ENCODE measurements around the gene CCDC174. TPM values are rescaled to one million over a fixed set of nuclear protein-coding genes. Genes with fewer than 3 reads are reported as not detected.

The CCDC174 gene
- total RNA-seq, 4 donors from 2014 or later: 16.1 to 27.7 (median 20.0) TPM

DNA sequence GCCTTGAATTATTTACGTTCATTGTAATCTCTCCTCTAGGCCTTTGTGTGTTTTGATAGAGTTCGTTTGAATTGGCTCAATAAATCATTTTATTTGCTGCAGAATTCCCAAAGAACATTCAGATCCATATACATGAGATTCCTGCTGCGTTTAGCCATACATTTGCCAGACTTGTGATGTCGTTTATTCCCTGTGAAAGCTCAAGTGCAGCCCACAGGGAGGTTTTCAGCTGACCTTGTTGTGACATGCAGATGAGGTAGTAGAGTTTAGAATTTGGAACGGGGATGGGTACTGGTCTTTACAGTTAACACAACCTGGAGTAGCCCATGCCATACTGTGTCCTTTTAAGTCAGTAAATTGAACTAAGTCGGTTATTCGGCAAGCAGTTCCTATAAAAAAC, 23.3 kb downstream of the CCDC174 start, which contains the start of gene C3orf20:
TSS of gene C3orf20 (plus strand) at position 301 of the 400 bp plus-strand sequence. CDS start 7,573 bp downstream, outside the sequence.
- no peak for DNase-seq (ENCODE audit: low spot score in 2 of 2)
- WGBS, 2 donors: 69 to 74% methylated on average over 7 of the region's 7 CpGs
- intact Hi-C loops (cut with DNase I; ENCODE audit: low total_unique reads): loop anchor here (10.0 kb wide), 1 partner anchor 250 kb away; no protein-coding TSS in a partner anchor
- no peak within 1 kb of the TSS for H3K4me3 ChIP-seq (ENCODE audit: low read depth, poor library complexity, severe bottlenecking)
- no peak for TF ChIP-seq POLR2A (IDR thresholded peaks at IDR 0.05)
- TF ChIP-seq, protein P1, sequence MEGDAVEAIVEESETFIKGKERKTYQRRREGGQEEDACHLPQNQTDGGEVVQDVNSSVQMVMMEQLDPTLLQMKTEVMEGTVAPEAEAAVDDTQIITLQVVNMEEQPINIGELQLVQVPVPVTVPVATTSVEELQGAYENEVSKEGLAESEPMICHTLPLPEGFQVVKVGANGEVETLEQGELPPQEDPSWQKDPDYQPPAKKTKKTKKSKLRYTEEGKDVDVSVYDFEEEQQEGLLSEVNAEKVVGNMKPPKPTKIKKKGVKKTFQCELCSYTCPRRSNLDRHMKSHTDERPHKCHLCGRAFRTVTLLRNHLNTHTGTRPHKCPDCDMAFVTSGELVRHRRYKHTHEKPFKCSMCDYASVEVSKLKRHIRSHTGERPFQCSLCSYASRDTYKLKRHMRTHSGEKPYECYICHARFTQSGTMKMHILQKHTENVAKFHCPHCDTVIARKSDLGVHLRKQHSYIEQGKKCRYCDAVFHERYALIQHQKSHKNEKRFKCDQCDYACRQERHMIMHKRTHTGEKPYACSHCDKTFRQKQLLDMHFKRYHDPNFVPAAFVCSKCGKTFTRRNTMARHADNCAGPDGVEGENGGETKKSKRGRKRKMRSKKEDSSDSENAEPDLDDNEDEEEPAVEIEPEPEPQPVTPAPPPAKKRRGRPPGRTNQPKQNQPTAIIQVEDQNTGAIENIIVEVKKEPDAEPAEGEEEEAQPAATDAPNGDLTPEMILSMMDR (IDR thresholded peaks at IDR 0.05): no peak

DNA sequence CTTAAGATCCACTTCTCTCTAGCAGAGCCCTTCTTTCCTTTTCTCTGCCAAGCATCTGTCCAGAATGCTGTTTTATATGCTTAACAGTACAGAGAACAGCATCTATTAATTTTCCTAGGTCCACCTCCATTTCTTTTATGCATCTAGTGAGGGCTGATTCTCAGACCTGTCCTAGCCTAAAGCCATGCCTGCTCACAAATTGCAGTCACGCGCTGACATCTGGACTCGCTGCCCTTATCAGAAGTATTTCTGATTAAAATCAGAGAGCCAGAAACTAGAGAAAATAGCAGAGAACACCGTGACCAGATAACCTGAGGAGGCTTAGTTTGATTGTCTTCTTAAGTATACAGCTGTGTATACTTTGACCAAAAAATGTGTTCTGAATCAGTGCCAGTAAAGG, 25.3 kb downstream of the CCDC174 start:
- no peak for DNase-seq (ENCODE audit: low spot score in 2 of 2)
- H3K4me3 ChIP-seq (ENCODE audit: low read depth, poor library complexity, severe bottlenecking): no peak overlapping the region
- 82 to 87% methylated on average over 4 of the region's 4 CpGs for WGBS, 2 donors
- intact Hi-C loops (cut with DNase I; ENCODE audit: low total_unique reads): loop anchor here (10.0 kb wide), 1 partner anchor 248 kb away; no protein-coding TSS in a partner anchor
- TF ChIP-seq POLR2A (IDR thresholded peaks at IDR 0.05): no peak
- TF ChIP-seq, protein P1 (IDR thresholded peaks at IDR 0.05): no peak

DNA sequence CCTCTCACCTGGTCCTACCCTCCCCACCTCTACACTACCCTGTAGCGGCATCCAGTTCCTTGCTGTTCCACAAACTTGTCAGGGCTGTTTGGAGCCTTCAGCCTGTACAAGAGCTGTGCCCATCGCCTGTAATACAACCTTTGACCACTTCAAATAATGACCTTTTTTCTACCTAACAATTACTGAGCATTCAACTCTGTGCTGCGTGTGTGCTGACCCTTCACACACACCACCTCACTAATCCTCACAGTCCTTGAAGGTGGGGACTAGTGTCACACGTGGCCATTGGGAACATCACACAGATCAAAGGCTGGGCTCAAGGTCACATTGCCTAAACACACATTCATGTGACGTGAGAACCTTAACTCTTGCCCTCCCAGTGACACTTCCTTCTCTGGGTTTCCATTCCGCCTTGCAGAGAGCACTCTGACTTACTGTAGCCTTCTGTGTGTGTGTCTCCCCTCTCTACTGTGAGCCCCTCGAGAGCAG, 26.5 kb downstream of the CCDC174 start:
- no peak for DNase-seq (ENCODE audit: low spot score in 2 of 2)
- intact Hi-C loops (cut with DNase I; ENCODE audit: low total_unique reads): loop anchor here (10.0 kb wide), 1 partner anchor 247 kb away; no protein-coding TSS in a partner anchor
- WGBS, 2 donors: 65% methylated on average over 7 of the region's 7 CpGs
- no peak overlapping the region for H3K4me3 ChIP-seq (ENCODE audit: low read depth, poor library complexity, severe bottlenecking)
- TF ChIP-seq, protein P1 (IDR thresholded peaks at IDR 0.05): no peak
- TF ChIP-seq POLR2A (IDR thresholded peaks at IDR 0.05): no peak

GRCh38 chr3:14680115-14680514, 28.6 kb downstream of the CCDC174 start:
- no peak for TF ChIP-seq POLR2A (IDR thresholded peaks at IDR 0.05)
- TF ChIP-seq, protein P1 (IDR thresholded peaks at IDR 0.05): no peak
- 91 to 97% methylated on average over 1 of the region's 1 CpG for WGBS, 2 donors
- no peak overlapping the region for H3K4me3 ChIP-seq (ENCODE audit: low read depth, poor library complexity, severe bottlenecking)
- intact Hi-C loops (cut with DNase I; ENCODE audit: low total_unique reads): no loop called here
- DNase-seq (ENCODE audit: low spot score in 2 of 2): no peak

GRCh38 chr3:14680716-14681115, 29.2 kb downstream of the CCDC174 start:
- TF ChIP-seq POLR2A (IDR thresholded peaks at IDR 0.05): no peak
- TF ChIP-seq, protein P1 (IDR thresholded peaks at IDR 0.05): no peak
- no peak for DNase-seq (ENCODE audit: low spot score in 2 of 2)
- intact Hi-C loops (cut with DNase I; ENCODE audit: low total_unique reads): no loop called here
- 78 to 84% methylated on average over 2 of the region's 2 CpGs for WGBS, 2 donors
- H3K4me3 ChIP-seq (ENCODE audit: low read depth, poor library complexity, severe bottlenecking): no peak overlapping the region

- no peak for TF ChIP-seq POLR2A (IDR thresholded peaks at IDR 0.05)
- TF ChIP-seq, protein P1 (IDR thresholded peaks at IDR 0.05): no peak
- no peak for DNase-seq (ENCODE audit: low spot score in 2 of 2)
- no peak overlapping the region for H3K4me3 ChIP-seq (ENCODE audit: low read depth, poor library complexity, severe bottlenecking)
- 95 to 98% methylated on average over 4 of the region's 4 CpGs for WGBS, 2 donors
- intact Hi-C loops (cut with DNase I; ENCODE audit: low total_unique reads): no loop called here
These were observed 32.9 kb downstream of the CCDC174 start for GRCh38 chr3:14684447-14684846.
